DLD1 (cell line): ENCODE results near the gene TLK1.

Experiments used
- in situ Hi-C: cut with HindIII; loops from 2 replicates; pipeline ENCODE4 v1.10.0; 2017; ENCODE audit warnings: low sequenced_read_pairs

Gene TLK1

GRCh38 chr2:171009386-171009785 is 151.3 kb downstream of the TLK1 start:
- in situ Hi-C loops = no loop called here

DNA sequence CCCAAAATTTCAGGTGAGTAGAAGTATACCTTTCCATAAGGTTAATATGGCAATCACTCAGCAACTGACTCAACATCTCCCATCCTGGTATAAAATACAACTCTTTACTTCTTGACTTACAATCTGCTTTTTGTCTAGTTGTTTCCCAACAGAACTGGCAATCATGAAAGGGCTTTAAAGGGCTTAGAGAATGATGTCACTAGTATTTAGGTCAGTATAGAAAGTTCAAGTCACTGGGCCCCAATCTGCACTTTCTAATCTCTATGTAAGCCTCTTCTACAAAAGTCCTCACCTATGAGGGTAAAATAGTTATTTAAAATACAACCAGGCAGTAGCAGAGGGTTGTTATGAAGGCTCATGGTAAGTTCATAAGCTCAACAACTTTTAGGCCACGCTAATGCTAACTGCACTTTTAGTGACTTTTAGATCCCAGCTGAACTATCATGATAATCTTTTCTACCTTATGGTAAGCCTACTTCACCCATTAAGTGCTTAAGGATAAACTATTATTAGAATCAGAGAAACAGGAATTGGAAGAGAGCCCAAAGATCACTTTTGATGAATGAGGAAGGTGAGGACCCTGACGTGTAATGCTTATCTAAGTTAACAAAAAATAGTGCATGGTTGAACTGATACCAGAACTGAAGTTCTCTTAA is 152.0 kb downstream of the TLK1 start:
- in situ Hi-C loops = no loop called here

DNA sequence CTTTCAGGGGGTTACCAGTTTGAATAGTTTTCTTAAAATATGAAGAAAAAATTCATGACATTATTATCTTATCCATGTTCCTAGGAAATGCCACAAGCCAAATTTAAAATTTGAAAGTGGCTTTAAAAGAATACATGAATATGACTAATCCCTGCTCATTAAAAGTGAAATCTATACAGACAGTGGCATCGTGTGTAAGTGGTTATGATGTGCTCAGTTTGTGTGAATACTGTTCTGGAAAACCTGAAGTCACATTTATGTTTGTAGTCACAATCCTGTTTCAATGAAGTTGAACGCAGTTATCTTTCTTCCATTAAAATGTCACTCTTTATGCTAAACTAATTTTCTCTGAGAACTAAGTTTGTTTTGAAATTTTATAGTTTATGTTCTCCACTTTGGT is 155.9 kb downstream of the TLK1 start:
- in situ Hi-C loops = no loop called here

- in situ Hi-C loops = no loop called here
These were observed 156.3 kb downstream of the TLK1 start for GRCh38 chr2:171004363-171004762.

- in situ Hi-C loops = no loop called here
These were observed 161.0 kb downstream of the TLK1 start for GRCh38 chr2:170999654-171000053.

- in situ Hi-C loops = no loop called here
These were observed 162.6 kb downstream of the TLK1 start for GRCh38 chr2:170997893-170998597.

DNA sequence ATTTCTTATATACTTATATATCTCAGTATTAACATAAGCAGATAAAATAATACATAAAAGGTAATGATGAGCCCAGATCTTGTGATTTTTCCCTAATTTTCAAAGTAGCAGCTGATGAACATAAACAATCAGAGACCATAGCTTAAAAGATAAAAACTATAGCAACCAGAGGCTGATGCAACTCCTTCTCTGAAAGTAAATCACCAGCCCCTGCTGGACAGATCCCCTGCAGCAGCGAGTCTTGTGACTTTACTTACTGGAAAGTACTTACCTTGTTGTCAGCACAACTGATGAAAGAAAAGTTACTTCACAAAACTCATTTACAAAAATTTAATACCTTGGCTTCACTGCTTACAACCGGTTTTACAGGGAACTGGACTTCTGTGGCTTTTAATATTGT is 164.4 kb downstream of the TLK1 start:
- in situ Hi-C loops = no loop called here

DNA sequence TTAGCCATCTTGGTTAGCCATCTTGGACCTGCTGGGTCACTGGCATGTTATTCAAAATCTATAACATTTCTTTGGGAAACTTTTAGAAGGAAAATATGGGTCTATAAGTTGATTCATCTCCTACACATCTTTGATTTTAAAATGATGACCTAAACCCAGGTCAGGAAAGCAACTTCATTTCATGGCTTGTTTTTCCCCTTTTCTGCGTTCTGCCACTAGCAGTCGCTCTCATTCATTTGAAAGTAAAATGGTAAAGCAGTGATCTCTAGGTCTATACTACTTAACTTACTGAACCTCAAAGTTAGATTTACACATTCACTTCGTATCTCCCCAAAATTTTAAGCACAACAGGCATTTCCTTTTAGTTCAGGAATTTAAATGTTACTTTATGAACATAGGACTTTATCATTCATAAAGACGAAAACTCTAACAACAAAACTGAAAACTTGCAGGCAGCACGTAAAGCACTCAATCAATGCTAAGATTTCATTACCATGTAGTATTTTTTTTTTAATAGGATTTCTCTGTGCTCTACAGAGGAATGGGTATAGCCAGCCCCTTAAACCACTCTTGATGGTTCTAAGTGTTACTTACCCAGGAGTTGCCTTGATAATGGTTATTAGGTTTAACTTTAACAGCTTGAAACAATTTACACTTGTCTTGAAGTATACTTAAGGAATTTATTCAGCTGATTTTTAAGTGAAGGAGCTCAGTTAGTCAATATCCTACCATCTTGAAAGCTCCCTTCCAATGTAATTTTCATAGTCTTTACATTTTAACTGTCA is 169.1 kb downstream of the TLK1 start:
- in situ Hi-C loops = no loop called here

DNA sequence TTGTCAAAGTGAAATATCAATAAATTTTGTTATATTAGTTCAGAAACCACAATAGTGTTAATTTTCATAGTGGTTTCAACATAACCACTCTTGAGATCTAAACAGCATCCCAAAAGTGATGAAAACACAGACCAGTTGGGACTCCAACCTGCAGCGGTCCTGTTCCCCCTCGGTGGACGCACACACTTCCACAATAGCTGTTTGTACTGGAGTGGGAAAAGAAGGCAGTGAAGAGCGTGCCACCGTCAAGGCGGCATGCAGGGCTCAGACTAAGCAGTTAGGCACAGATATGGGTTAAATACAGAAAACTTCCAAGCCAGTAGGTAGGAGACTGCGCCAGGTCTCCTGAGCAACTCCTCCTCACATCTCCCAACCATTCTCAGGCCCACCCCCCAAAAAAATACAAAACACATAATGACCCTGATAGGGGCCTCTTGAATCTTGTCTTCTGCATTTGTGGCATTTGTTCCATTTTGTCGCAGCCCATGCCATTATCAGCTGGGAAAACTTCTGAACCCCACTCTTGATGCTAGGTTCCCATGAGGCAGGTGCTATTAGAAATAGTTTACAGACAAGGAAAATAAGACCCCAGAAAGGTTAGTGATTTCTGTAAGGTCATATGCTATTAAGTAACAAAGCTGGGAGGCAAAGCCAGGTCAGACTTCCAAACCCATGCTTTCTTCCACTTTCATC is 174.0 kb downstream of the TLK1 start:
- in situ Hi-C loops = no loop called here

DNA sequence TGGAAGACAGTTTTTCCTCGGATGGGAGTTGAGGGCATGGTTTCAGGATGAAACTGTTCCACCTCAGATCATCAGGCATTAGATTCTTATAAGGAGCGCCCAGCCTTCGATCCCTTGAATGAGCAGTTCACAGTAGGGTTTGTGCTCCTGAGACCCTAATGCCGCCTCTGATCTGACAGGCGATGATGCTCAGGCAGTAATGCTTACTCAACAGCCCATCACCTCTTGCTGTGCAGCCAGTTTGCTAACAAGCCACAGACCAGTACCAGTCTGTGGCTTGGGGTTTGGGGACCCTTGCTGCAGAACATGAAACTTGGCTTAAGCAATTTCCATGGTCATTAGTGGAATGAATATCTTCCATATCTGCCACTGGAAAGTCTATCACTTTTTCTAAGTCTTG is 175.3 kb downstream of the TLK1 start:
- in situ Hi-C loops = no loop called here

GRCh38 chr2:170984079-170984478 is 176.6 kb downstream of the TLK1 start:
- in situ Hi-C loops = no loop called here

DNA sequence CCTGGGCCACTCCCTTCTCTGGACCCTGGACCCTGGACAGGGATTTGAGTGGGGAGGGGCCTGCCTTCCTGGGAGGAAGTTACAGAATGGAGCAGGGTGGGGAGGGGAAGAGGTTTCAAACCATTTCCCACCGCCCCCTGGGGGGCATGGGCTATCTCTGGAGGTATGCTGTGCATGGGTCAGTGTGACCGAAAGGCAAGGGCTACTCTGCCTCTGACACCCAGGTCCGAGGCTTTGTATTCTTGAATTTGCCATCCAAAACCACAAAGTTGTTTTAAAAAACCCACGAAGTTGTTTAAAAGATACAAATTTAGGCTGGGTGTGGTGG is 184.8 kb downstream of the TLK1 start:
- in situ Hi-C loops = no loop called here

- in situ Hi-C loops = no loop called here
These were observed 185.4 kb downstream of the TLK1 start for GRCh38 chr2:170975127-170975942.

DNA sequence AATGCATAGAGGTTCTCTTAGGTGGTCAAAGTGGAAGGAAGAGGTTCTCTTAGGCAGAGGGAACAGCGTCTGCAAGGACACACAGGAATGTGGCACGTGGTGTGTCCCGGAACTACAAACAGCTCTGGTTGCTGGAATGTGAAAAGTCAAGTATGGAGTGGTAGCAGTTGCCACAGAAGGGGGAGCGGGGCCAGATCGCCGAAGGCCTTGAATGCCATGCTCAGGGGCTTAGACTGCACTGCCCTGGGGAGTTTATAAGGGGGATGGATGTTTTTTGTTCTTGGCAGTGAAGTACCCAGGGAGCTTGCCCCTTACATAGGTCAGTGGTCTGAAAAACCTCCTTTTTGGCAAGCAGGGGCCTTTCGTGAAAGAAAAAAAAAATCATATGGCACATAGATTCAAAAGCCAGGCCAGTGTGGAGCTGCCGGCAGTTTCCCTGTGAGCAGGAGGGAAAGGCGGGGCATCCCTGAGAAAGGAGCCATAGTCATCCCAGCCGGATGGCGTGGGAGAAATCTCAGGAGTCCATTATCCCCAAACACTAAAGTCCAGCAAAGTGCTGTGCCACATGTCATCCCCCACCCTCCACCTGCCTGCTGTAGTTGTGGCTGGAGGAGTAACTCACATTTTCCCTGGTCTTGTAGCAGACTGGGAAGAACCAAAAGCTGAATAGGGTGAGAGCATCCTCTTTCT is 186.2 kb downstream of the TLK1 start:
- in situ Hi-C loops = no loop called here

GRCh38 chr2:170973492-170974303 is 187.0 kb downstream of the TLK1 start:
- in situ Hi-C loops = no loop called here

DNA sequence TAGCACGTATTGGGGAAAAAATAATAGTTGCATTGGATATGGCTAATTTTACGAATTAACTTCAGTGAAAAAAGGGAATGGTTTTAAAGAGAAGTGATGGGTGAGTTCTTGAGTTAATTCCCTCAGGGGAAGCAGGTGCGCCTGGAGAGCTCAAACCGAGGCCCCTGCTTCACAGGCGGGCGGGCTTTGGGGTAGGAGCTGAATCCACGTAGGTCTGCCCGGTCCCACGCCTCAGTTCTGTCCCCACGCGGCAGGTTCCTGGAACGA is 187.5 kb downstream of the TLK1 start:
- in situ Hi-C loops = no loop called here

- in situ Hi-C loops = no loop called here
These were observed 188.1 kb downstream of the TLK1 start for GRCh38 chr2:170972296-170973224.

GRCh38 chr2:170971071-170971470 is 189.6 kb downstream of the TLK1 start:
- in situ Hi-C loops = no loop called here
